Measurements from ENCODE around the gene EVC2.

Gene EVC2

DNA sequence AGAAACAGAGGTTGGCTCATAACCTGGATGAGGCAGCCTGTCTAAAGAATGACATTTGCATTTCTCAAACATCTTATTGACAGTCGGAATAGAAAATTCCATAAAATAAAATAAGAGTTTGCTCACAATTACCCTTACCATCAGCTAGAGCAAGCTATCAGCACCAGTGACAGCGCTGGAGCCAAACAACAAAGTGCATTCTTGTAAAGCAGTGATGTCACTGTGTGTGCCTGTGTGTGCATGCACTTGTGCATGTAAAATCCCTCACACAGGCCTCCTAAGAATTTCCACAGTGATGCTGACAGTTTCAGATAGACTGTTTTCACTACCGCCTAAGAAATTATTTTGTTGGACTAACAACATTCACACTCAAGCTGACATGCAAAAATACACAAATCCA is 77.6 kb downstream of the EVC2 start:
- H3K36me3 ChIP-seq: peaks cover 16 to 80% (median 44%) of the 10 kb centered on the region in 11 experiments; a peak in 21 of 22 replicates
- no peaks in the 10 kb centered on the region for H3K4me1 ChIP-seq
- no peak overlapping the region for H3K27ac ChIP-seq
- no peak for TF ChIP-seq Cebpa-rat (IDR thresholded peaks at IDR 0.05)
- H3K9ac ChIP-seq: no peak overlapping the region
- H3K9me3 ChIP-seq (replicated peaks in 1 of 11): peaks cover 0 to 14% (median 8%) of the 10 kb centered on the region in 11 experiments; a peak in 9 of 22 replicates
- peaks cover 0 to 7% (median 0%) of the 10 kb centered on the region in 11 experiments; a peak in 1 of 22 replicates for H4K20me1 ChIP-seq
- H3K4me3 ChIP-seq: no peak overlapping the region
- H3K4me2 ChIP-seq: no peak overlapping the region
- no peaks in the 10 kb centered on the region for H3K27me3 ChIP-seq

GRCh38 chr4:5629542-5629941 is 78.8 kb downstream of the EVC2 start:
- Histone ChIP-seq H3K4me1 (no peaks in the 10 kb centered on the region), H3K4me3 (no peak overlapping the region), H3K9me3 (replicated peaks in 1 of 11) (peaks cover 0 to 14% (median 8%) of the 10 kb centered on the region in 11 experiments; a peak in 9 of 22 replicates), H3K27me3 (no peaks in the 10 kb centered on the region), H3K9ac (no peak overlapping the region), H3K27ac (no peak overlapping the region), H4K20me1 (peaks cover 0 to 7% (median 0%) of the 10 kb centered on the region in 11 experiments; a peak in 1 of 22 replicates), H3K36me3 (peaks cover 27 to 90% (median 54%) of the 10 kb centered on the region in 11 experiments), H3K4me2 (no peak overlapping the region)
- TF ChIP-seq Cebpa-rat (IDR thresholded peaks at IDR 0.05): no peak

DNA sequence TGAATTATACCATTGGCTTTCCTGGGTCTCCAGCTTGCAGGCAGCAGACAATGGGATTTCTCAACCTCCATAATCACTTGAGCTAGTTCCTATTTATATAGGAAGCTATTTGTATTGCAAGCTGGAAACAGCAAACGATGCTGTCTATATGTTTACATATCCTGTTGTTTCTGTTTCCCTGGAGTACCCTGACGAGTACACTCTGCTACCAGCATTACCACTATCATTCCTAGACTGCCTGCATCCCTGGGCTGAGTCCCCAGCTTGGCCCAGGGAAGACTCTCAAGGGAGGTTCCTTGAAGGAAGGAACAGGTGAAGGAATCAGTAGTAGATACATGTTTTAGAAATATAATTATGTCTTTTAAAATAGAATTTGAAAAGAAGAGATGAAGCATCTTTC is 81.4 kb downstream of the EVC2 start:
- no peak for TF ChIP-seq Cebpa-rat (IDR thresholded peaks at IDR 0.05)
- Histone ChIP-seq H3K27ac (no peak overlapping the region), H3K9me3 (replicated peaks in 1 of 11) (no peaks in the 10 kb centered on the region), H3K4me2 (no peak overlapping the region), H3K36me3 (peaks cover 47 to 99% (median 70%) of the 10 kb centered on the region in 11 experiments), H4K20me1 (0 out of 22 replicates have a peak, but pooled peaks cover 0 to 2% (median 0%) of the 10 kb centered on the region in 11 experiments), H3K27me3 (no peaks in the 10 kb centered on the region), H3K4me3 (no peak overlapping the region), H3K4me1 (no peaks in the 10 kb centered on the region), H3K9ac (no peak overlapping the region)

DNA sequence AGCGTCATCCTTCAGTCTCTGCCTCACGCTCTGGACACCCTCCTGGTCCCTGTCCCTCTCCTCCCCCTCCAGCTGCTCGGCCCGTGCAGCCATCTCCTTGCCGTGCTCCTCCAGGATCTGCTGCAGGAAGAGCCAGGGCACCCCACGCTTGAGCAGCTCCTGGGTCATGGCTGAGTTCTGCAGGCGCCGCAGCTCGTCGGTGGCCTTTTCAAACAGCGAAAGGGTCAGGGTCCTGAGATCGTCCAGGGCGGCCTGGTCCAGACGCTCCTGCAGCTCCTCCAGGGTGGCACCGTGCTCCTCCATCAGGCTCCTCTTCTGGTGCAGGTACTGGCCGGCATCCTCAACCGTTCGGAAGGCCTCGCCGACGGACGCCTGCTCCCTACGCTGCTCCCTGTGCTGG is 85.8 kb downstream of the EVC2 start:
- no peak overlapping the region for H3K9ac ChIP-seq
- no peaks in the 10 kb centered on the region for H3K27me3 ChIP-seq
- H3K36me3 ChIP-seq: peaks cover 49 to 93% (median 59%) of the 10 kb centered on the region in 11 experiments
- TF ChIP-seq Cebpa-rat (IDR thresholded peaks at IDR 0.05): no peak
- H3K4me3 ChIP-seq: no peak overlapping the region
- peaks cover 0 to 8% (median 0%) of the 10 kb centered on the region in 11 experiments; a peak in 1 of 22 replicates for H4K20me1 ChIP-seq
- H3K9me3 ChIP-seq (replicated peaks in 1 of 11): no peaks in the 10 kb centered on the region
- no peaks in the 10 kb centered on the region for H3K4me1 ChIP-seq
- H3K4me2 ChIP-seq: no peak overlapping the region
- H3K27ac ChIP-seq: no peak overlapping the region

DNA sequence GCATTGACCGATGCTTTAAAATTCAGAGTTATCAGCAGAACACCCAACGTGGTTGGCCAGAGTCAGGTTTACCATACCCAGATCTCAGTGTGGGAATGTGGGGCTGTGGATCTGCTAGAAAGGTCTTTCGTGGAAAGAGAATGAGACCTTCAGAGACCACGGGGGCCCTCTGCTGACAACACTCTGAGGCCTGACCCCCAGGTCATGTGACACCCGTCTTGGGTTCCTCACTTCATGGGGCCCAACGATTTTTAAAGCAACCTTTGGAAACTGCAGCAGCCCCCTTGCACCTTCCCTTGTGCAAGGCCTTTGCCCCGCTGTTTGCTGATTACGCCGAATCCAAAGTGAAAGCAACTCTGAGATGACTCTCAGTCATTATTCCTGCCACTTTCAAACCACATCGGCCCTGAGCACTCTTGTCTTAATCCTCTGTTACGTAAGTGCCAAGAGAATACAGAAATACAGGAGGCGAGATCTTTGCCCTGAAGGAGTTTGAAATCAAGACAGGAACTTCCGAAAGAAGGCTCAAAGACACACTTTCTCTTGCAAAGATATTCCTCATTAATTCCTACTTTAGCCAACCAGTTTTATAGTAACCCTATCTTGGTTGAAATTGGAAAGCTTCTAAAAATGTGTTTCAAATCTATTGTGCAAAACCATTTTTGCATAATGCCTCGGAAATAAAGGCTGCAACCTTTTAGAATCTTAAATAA is 88.3 kb downstream of the EVC2 start:
- H3K9me3 ChIP-seq (replicated peaks in 1 of 11): no peaks in the 10 kb centered on the region
- no peak for TF ChIP-seq Cebpa-rat (IDR thresholded peaks at IDR 0.05)
- no peaks in the 10 kb centered on the region for H3K4me1 ChIP-seq
- H3K9ac ChIP-seq: no peak overlapping the region
- H3K27ac ChIP-seq: no peak overlapping the region
- no peaks in the 10 kb centered on the region for H3K27me3 ChIP-seq
- H3K36me3 ChIP-seq: peaks cover 40 to 86% (median 61%) of the 10 kb centered on the region in 11 experiments
- no peak overlapping the region for H3K4me3 ChIP-seq
- no peak overlapping the region for H3K4me2 ChIP-seq
- H4K20me1 ChIP-seq: peaks cover 0 to 8% (median 0%) of the 10 kb centered on the region in 11 experiments; a peak in 1 of 22 replicates

DNA sequence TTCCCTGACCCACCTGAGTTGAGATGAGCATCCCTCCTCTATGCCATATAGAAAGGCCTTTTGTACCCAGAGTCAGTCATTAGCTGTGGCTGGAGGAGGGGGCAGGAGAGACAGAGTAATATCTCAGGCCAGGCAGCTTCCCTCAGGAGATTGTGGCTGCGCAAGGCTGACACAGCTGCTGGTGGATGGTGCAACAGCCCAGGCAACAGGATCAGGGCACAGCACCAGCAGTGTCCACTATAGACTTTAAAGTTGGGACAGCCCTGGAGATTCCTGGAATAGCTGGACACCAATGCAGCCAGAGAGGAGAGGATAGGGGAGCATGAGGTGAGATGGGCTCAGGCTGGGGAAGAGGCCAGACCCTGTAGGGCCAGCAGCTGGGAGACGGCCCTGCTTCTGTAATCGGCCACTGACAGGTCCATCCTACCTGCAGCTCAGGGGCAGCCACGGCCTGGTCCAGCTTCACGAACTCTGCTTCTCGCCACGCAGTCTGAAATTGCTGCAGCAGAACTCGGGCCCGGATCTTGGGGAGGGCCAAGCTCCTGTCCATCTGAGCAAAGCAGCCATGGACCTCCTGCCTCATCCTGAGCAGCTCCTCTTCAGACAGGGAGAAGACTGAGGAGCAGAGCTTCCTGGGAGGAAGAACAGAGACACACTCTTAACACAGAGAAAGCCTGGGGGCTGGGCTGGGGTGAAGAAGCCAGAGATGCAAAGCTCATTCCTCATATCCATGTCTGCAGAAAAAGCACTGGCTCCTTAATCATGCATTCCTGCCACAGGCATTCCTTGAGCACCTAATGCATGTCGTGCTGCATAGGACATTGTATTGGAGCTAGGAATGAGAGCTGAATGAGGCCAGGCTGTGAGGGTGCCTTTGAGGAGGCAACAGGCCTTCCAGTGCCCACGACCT is 90.1 kb downstream of the EVC2 start:
- H3K4me3 ChIP-seq: no peak overlapping the region
- peaks cover 24 to 85% (median 48%) of the 10 kb centered on the region in 11 experiments; a peak in 20 of 22 replicates for H3K36me3 ChIP-seq
- peaks cover 0 to 8% (median 0%) of the 10 kb centered on the region in 11 experiments; a peak in 2 of 22 replicates for H4K20me1 ChIP-seq
- H3K9ac ChIP-seq: no peak overlapping the region
- H3K4me1 ChIP-seq: no peaks in the 10 kb centered on the region
- no peaks in the 10 kb centered on the region for H3K27me3 ChIP-seq
- H3K27ac ChIP-seq: no peak overlapping the region
- TF ChIP-seq Cebpa-rat (IDR thresholded peaks at IDR 0.05): no peak
- no peaks in the 10 kb centered on the region for H3K9me3 ChIP-seq (replicated peaks in 1 of 11)
- H3K4me2 ChIP-seq: no peak overlapping the region

GRCh38 chr4:5616331-5616950 is 91.9 kb downstream of the EVC2 start:
- Histone ChIP-seq H3K4me1 (no peaks in the 10 kb centered on the region), H3K4me3 (no peak overlapping the region), H4K20me1 (peaks cover 0 to 8% (median 0%) of the 10 kb centered on the region in 11 experiments; a peak in 2 of 22 replicates), H3K27ac (no peak overlapping the region), H3K27me3 (no peaks in the 10 kb centered on the region), H3K4me2 (no peak overlapping the region), H3K36me3 (peaks cover 14 to 71% (median 30%) of the 10 kb centered on the region in 11 experiments; a peak in 19 of 22 replicates), H3K9ac (no peak overlapping the region), H3K9me3 (replicated peaks in 1 of 11) (no peaks in the 10 kb centered on the region)
- TF ChIP-seq Cebpa-rat (IDR thresholded peaks at IDR 0.05): no peak

- no peaks in the 10 kb centered on the region for H3K27me3 ChIP-seq
- no peak overlapping the region for H3K4me3 ChIP-seq
- H3K9me3 ChIP-seq (replicated peaks in 1 of 11): no peaks in the 10 kb centered on the region
- H3K9ac ChIP-seq: no peak overlapping the region
- H3K4me2 ChIP-seq: no peak overlapping the region
- H3K4me1 ChIP-seq: no peaks in the 10 kb centered on the region
- H3K36me3 ChIP-seq: peaks cover 18 to 69% (median 30%) of the 10 kb centered on the region in 11 experiments; a peak in 19 of 22 replicates
- H3K27ac ChIP-seq: no peak overlapping the region
- no peak for TF ChIP-seq Cebpa-rat (IDR thresholded peaks at IDR 0.05)
- peaks cover 0 to 8% (median 0%) of the 10 kb centered on the region in 11 experiments; a peak in 2 of 22 replicates for H4K20me1 ChIP-seq
Observed at GRCh38 chr4:5615496-5616075, 92.8 kb downstream of the EVC2 start.

Data from BLaER1 treated with 17β-estradiol and CSF1 and Interleukin-3, amounts not matched to agents 10 nM and 100 nM (cell line).